HPDE6-E6E7 (cell line): ENCODE measurements around the gene MAP4K2.

Experiments
- DNase-seq: peaks from one replicate; pipeline ENCODE4 v3.0.0; 2011; ENCODE audit warnings: missing footprints; ENCODE audit errors: extremely low spot score

The MAP4K2 gene

GRCh38 chr11:64754124-64754918 is 48.7 kb downstream of the MAP4K2 start:
- no peak for DNase-seq

GRCh38 chr11:64753380-64754123 is 49.5 kb downstream of the MAP4K2 start:
- no peak for DNase-seq

- DNase-seq = no peak
Measured at GRCh38 chr11:64753019-64753379, 50.0 kb downstream of the MAP4K2 start.

- no peak for DNase-seq
Measured at GRCh38 chr11:64752175-64752970, 50.6 kb downstream of the MAP4K2 start.

DNA sequence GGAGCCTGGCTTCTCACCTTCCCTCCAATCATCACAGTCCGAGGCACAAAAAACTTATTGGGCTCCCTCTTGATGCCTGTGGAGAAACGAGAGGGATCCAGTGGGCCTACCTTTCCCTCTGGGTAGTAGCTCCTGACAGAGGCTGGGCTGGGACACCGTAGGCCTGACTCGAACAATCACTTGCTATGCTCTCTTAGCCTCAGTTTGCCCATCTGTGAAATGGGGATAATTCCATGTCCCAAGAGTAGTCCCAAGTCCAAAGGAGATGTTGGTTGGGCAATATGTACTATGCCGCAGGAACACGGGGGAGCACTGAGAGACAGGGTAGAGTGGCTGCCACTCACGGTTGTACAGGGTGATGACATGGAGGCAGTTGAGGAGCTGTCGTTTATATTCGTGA is 51.4 kb downstream of the MAP4K2 start:
- no peak for DNase-seq

- no peak for DNase-seq
Measured at GRCh38 chr11:64751136-64751535, 51.9 kb downstream of the MAP4K2 start.

DNA sequence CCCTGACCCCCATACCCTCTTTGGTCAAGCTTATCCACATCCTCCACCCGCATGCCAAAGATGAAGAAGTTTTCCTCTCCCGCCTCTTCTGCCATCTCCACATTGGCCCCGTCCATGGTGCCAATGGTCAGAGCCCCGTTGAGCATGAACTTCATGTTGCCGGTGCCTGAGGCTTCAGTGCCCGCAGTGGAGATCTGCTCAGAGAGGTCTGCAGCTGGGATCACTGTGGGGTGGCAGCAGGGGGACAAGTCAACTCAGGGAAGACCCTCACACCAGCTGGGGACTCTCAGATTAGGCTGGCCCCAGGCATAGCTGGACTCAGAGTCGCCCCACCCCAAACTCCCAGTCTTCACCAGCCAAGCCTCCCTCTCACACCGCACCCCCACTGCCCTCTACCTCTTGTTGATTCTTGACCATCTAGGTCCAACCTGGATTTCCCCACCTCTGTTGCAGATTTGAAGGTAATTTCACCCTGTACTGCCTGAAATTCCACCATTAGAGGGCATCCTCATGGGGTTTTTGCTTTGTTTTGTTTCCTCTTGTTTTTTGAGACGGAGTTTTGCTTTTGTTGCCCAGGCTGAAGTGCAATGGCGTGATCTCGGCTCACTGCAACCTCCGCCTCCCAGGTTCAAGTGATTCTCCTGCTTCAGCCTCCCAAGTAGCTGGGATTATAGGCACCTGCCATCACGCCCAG is 52.5 kb downstream of the MAP4K2 start:
- no peak for DNase-seq

DNA sequence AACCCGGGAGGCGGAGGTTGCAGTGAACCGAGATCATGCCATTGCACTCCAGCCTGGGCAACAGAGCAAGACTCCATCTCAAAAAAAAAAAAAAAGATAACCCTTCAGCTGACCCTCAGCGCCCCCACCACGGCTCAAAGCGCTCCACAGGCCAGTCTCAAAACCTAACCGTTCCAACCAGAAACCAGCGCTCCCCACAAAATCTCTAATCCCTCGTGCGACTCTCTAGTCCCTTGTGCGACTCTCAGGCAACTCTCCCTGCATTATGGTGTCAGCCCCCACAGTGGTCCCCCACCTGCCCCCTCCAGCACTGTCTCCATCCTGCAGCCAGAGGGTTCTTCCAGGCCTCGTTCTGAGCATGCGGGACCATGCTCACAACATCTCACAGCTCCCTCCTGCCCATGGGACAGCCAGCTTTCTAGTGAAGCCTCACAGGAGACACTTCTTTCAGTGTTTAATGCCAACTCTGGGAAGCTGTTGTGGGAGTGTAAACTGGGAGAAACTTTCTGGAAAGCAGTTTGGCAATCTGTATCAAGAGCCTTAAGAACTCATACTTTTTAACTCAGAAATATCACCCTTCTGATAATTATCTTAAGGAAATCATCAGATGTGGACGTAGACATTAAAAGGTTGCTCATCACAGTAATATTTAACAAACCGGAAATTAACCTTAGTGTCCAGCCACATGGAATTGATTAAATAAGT is 54.9 kb downstream of the MAP4K2 start:
- DNase-seq = no peak

DNA sequence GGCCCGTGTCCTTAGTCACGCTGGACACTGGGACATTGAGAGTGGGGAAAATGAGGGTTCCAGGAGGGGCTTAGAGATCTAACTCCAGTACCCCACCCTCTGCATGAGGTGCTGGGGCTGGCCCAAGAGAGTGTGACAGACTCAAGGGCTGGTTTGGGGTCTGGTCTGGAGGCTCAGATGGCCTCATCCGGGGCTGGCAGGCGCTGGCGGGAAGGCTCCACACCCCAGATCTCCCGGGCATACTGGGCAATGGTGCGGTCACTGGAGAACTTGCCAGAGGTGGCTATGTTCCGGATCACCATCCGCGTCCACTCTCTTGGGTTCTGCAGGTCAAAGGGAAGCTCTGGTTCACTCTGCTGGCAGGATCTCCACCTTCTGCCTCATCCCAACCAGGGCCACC is 56.5 kb downstream of the MAP4K2 start:
- no peak for DNase-seq

- DNase-seq = no peak
Measured at GRCh38 chr11:64745521-64746328, 57.3 kb downstream of the MAP4K2 start.

DNA sequence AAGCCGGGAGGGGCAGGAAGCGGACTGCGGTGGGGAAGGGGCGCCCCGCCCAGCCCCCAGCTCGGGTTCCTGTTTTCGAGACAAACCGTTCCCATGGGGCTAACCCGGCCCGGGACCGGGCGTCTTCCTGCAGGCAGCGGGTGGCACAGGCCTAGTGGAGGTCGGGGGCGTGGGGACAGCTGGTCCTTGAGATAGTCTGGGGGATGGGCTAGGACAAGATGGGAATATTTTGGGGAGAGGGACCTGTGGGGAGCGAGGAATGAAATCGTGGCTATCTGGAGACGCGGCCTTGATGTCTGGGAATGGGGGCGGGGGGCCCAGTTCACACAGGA is 57.9 kb downstream of the MAP4K2 start:
- no peak for DNase-seq

GRCh38 chr11:64744544-64745188 is 58.3 kb downstream of the MAP4K2 start:
- no peak for DNase-seq

DNA sequence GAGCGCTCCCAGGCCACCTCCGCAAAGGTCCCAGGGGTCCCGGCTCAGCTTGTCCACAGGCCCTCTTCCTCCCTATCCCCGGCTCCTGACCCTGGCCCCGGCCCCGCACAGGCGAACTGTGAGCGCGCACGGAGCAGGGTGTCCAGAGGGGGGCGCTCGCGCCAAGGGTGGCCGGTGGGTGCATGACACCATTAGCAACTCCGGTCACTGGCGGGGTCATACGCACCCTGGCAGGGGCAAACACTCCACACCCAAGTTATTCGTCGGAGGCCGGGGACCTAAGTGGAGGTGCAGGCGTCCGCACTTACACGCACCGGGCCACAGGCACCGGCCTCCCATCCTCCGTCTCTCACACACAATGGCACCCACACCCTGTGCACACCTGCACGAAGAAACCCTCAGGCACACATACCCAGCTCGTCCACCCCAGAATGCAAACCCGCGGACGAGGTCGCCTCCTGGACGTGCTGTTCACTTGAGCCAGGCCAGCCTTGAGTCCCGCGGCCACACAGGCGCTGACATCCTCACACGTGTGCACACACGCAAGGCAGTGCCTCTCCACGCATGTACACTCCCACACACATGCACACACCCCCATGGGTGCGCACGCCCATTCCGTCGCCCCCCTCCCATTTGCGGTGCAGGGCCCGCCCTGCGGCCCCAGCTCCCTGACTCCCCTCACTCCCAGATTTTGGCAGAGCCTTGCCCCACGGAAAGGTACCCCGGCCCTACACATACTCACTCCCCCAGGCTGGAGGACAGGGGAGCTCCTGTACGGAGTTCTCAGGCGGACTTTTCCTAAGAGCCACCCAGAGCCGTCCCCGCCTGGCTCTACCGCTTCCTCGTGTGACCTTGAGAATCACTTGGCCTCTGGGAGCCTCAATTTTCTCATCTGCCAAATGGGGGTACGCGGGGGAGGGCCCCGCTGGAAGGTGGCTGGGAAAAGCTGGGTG is 59.1 kb downstream of the MAP4K2 start, which contains the start of gene RASGRP2:
Gene RASGRP2 (minus strand): TSS at position 552 of the 953 bp plus-strand sequence. CDS start 1,276 bp downstream, outside the sequence.
- no peak for DNase-seq

GRCh38 chr11:64742889-64743590 is 60.0 kb downstream of the MAP4K2 start:
- DNase-seq = peak; percentile 69

DNA sequence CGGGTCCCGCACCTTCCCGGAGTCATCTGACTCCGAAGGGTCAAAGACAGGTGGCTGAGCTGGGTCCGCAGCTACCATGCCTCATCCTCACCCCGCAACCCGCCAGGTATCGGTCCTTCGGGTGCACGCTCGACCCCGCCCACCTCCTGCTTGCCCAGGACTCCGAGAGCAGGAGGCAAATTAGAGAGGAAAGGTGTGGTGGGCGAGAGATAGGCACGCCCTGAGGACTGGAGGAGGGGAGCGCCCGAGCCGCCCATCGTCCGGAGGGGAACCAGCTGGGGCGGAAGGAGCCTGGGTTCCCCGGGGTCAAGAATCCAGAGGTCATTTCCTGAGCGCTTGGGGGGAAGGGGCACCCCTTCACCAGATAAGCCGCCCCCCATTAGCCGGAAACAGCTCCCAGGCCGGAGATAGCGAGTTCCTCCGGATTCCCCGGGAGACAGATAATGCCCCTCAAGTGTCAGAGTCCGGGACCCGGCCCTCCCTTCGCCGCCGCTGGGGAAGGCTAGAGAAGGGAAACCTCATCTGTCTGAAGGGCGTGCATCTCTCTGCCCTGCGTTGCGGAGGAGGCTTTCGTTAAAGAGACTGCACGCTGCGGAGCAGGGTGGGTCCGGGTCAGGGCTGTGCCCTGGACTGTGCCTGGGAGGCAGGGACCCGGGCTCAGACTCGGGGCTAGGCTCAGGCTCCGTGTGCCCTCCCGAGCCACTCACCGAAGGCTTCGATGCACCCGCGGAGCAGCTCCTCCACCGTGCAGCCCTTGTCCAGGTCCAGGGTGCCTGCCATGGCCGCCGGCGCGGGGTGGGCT is 60.7 kb downstream of the MAP4K2 start:
- DNase-seq = no peak

GRCh38 chr11:64741375-64742086 is 61.5 kb downstream of the MAP4K2 start:
- no peak for DNase-seq

DNA sequence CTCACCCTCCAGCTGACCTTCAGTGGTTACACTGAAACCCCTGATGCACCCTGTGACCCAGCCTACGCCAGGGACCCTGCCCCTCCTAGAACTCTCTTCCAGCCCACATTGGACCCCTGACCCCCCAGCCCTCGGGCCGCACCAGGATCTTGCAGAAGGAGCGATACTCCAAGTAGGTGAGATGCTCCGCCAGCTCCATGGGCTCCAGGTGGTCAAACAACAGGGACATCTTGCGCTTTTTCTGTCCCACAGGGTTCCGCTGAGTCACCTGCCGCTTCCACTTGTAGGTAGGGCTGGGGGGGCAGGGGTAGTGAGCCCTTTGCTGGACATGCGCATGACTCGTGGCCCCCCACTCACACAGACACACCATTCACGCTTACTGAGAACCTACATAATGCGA is 63.1 kb downstream of the MAP4K2 start:
- no peak for DNase-seq
